Activated T-helper 17 cell treated with anti-CD3 and anti-CD28 coated beads, Interleukin-2, amount 50 U/mL, for 72 hours (primary cell): ENCODE measurements around the gene CBFA2T2. TPM values are rescaled to one million over a fixed set of nuclear protein-coding genes. Genes with fewer than 3 reads are reported as not detected.
"Not testable (repeated sequence)": the region's sequence is repeated elsewhere in the genome, so short reads cannot be mapped to it uniquely, and the experiment has no call there.

Experiments used
- ATAC-seq: fragments of 150-1000 bp; cut with Tn5 transposase; replicated peaks from 2 replicates; pipeline ENCODE4 v1.10.0; 2021; ENCODE audit warnings: mild to moderate bottlenecking, moderate library complexity
- H3K27ac Mint-ChIP-seq: one replicate; pipeline ENCODE4 v1.8.0; 2022; ENCODE audit warnings: mixed read lengths
- H3K27me3 Mint-ChIP-seq: one replicate; pipeline ENCODE4 v1.8.0; 2022; ENCODE audit warnings: mixed read lengths
- H3K36me3 Mint-ChIP-seq: one replicate; pipeline ENCODE4 v1.8.0; 2022; ENCODE audit warnings: low read depth, mild to moderate bottlenecking, mixed read lengths
- H3K4me1 Mint-ChIP-seq: one replicate; pipeline ENCODE4 v1.8.0; 2022; ENCODE audit warnings: mixed read lengths
- H3K4me3 Mint-ChIP-seq: one replicate; pipeline ENCODE4 v1.8.0; 2022; ENCODE audit warnings: mild to moderate bottlenecking, mixed read lengths
- H3K9me3 Mint-ChIP-seq: one replicate; pipeline ENCODE4 v1.8.0; 2022; ENCODE audit warnings: mixed read lengths
- total RNA-seq, 2 donors: library from RNA; stranded (reverse); gene quantifications; one replicate each; pipeline ENCODE4 v1.2.3, GENCODE V29; 2022

Gene CBFA2T2
- total RNA-seq, 2 donors from 2014 or later = 14.5 to 25.6 TPM

GRCh38 chr20:33612001-33612400 is 122.1 kb downstream of the CBFA2T2 start:
- Mint-ChIP-seq H3K4me1 (no peaks in the 10 kb centered on the region), H3K27ac (no peak overlapping the region), H3K36me3 (peaks cover 68% of the 10 kb centered on the region), H3K27me3 (no peaks in the 10 kb centered on the region), H3K4me3 (no peak overlapping the region), H3K9me3 (no peaks in the 10 kb centered on the region)
- ATAC-seq = no peak

- H3K4me1 Mint-ChIP-seq = peaks cover 10% of the 10 kb centered on the region
Measured at GRCh38 chr20:33621717-33622400, 132.0 kb downstream of the CBFA2T2 start.

GRCh38 chr20:33622705-33623365 is 132.9 kb downstream of the CBFA2T2 start:
- Mint-ChIP-seq H3K9me3 (no peaks in the 10 kb centered on the region), H3K27ac (no peak overlapping the region), H3K27me3 (no peaks in the 10 kb centered on the region), H3K4me1 (peaks cover 10% of the 10 kb centered on the region), H3K36me3 (peaks cover 85% of the 10 kb centered on the region), H3K4me3 (no peak overlapping the region)
- ATAC-seq = no peak

More at GRCh38 chr20:33621717-33622400, 132.0 kb downstream of the CBFA2T2 start:
- H3K27me3 Mint-ChIP-seq = no peaks in the 10 kb centered on the region
- no peak overlapping the region for H3K27ac Mint-ChIP-seq
- no peak overlapping the region for H3K4me3 Mint-ChIP-seq
- ATAC-seq = no peak
- H3K9me3 Mint-ChIP-seq = no peaks in the 10 kb centered on the region
- H3K36me3 Mint-ChIP-seq = peaks cover 83% of the 10 kb centered on the region

- peak overlapping the region; percentile 12 for H3K4me3 Mint-ChIP-seq
- H3K4me1 Mint-ChIP-seq = peaks cover 10% of the 10 kb centered on the region
- ATAC-seq = peak; percentile 62
- peaks cover 90% of the 10 kb centered on the region for H3K36me3 Mint-ChIP-seq
- H3K9me3 Mint-ChIP-seq = no peaks in the 10 kb centered on the region
- H3K27me3 Mint-ChIP-seq = no peaks in the 10 kb centered on the region
- peak overlapping the region; percentile 68 for H3K27ac Mint-ChIP-seq
Measured at GRCh38 chr20:33624399-33624798, 134.5 kb downstream of the CBFA2T2 start.

- ATAC-seq = no peak
- H3K36me3 Mint-ChIP-seq = peaks cover 94% of the 10 kb centered on the region
- no peak overlapping the region for H3K4me3 Mint-ChIP-seq
- H3K4me1 Mint-ChIP-seq = peaks cover 10% of the 10 kb centered on the region
- no peaks in the 10 kb centered on the region for H3K9me3 Mint-ChIP-seq
- no peaks in the 10 kb centered on the region for H3K27me3 Mint-ChIP-seq
- H3K27ac Mint-ChIP-seq = no peak overlapping the region
Measured at GRCh38 chr20:33626190-33626589, 136.3 kb downstream of the CBFA2T2 start.

GRCh38 chr20:33627577-33628216 is 137.8 kb downstream of the CBFA2T2 start:
- Mint-ChIP-seq H3K36me3 (peaks cover 96% of the 10 kb centered on the region), H3K27me3 (no peaks in the 10 kb centered on the region), H3K27ac (no peak overlapping the region), H3K4me3 (no peak overlapping the region), H3K9me3 (no peaks in the 10 kb centered on the region), H3K4me1 (peaks cover 10% of the 10 kb centered on the region)
- peak; percentile 38 for ATAC-seq

- Mint-ChIP-seq H3K4me3 (no peak overlapping the region), H3K27me3 (no peaks in the 10 kb centered on the region), H3K27ac (peak overlapping the region; percentile 31), H3K9me3 (no peaks in the 10 kb centered on the region), H3K4me1 (peaks cover 5% of the 10 kb centered on the region), H3K36me3 (peaks cover 85% of the 10 kb centered on the region)
- no peak for ATAC-seq
Measured at GRCh38 chr20:33629533-33629932, 139.6 kb downstream of the CBFA2T2 start.

- H3K4me3 Mint-ChIP-seq = no peak overlapping the region
- peaks cover 4% of the 10 kb centered on the region for H3K4me1 Mint-ChIP-seq
- peak overlapping the region; percentile 58 for H3K27ac Mint-ChIP-seq
- no peaks in the 10 kb centered on the region for H3K9me3 Mint-ChIP-seq
- H3K36me3 Mint-ChIP-seq = peaks cover 85% of the 10 kb centered on the region
- no peaks in the 10 kb centered on the region for H3K27me3 Mint-ChIP-seq
- no peak for ATAC-seq
Measured at GRCh38 chr20:33629979-33630378, 140.1 kb downstream of the CBFA2T2 start.

- Mint-ChIP-seq H3K4me1 (peaks cover 4% of the 10 kb centered on the region), H3K9me3 (no peaks in the 10 kb centered on the region), H3K27me3 (no peaks in the 10 kb centered on the region), H3K4me3 (no peak overlapping the region), H3K27ac (peak overlapping the region; percentile 58), H3K36me3 (peaks cover 85% of the 10 kb centered on the region)
- ATAC-seq = no peak
Measured at GRCh38 chr20:33630507-33630906, 140.6 kb downstream of the CBFA2T2 start.

GRCh38 chr20:33631910-33632309 is 142.0 kb downstream of the CBFA2T2 start:
- H3K4me1 Mint-ChIP-seq, H3K9me3 Mint-ChIP-seq, H3K27ac Mint-ChIP-seq, ATAC-seq, H3K27me3 Mint-ChIP-seq, H3K4me3 Mint-ChIP-seq: not testable (repeated sequence)
- peaks cover 76% of the 10 kb centered on the region for H3K36me3 Mint-ChIP-seq

GRCh38 chr20:33635341-33635740 is 145.4 kb downstream of the CBFA2T2 start:
- Mint-ChIP-seq H3K36me3 (peaks cover 76% of the 10 kb centered on the region), H3K4me3 (no peak overlapping the region), H3K27me3 (no peaks in the 10 kb centered on the region), H3K27ac (no peak overlapping the region), H3K9me3 (no peaks in the 10 kb centered on the region), H3K4me1 (peaks cover 4% of the 10 kb centered on the region)
- no peak for ATAC-seq

GRCh38 chr20:33636776-33637175 is 146.9 kb downstream of the CBFA2T2 start:
- ATAC-seq = no peak

GRCh38 chr20:33640287-33640686 is 150.4 kb downstream of the CBFA2T2 start:
- no peaks in the 10 kb centered on the region for H3K9me3 Mint-ChIP-seq
- H3K4me3 Mint-ChIP-seq = no peak overlapping the region
- no peaks in the 10 kb centered on the region for H3K27me3 Mint-ChIP-seq
- peaks cover 80% of the 10 kb centered on the region for H3K36me3 Mint-ChIP-seq
- H3K4me1 Mint-ChIP-seq = peaks cover under 1% of the 10 kb centered on the region
- ATAC-seq = no peak
- H3K27ac Mint-ChIP-seq = no peak overlapping the region

More at GRCh38 chr20:33636776-33637175, 146.9 kb downstream of the CBFA2T2 start:
- H3K4me3 Mint-ChIP-seq = no peak overlapping the region
- no peaks in the 10 kb centered on the region for H3K9me3 Mint-ChIP-seq
- H3K36me3 Mint-ChIP-seq = peaks cover 75% of the 10 kb centered on the region
- no peak overlapping the region for H3K27ac Mint-ChIP-seq
- peaks cover 4% of the 10 kb centered on the region for H3K4me1 Mint-ChIP-seq
- H3K27me3 Mint-ChIP-seq = no peaks in the 10 kb centered on the region

GRCh38 chr20:33644313-33645071 is 154.6 kb downstream of the CBFA2T2 start:
- Mint-ChIP-seq H3K9me3 (no peaks in the 10 kb centered on the region), H3K36me3 (peaks cover 58% of the 10 kb centered on the region), H3K4me1 (peaks cover 13% of the 10 kb centered on the region), H3K4me3 (no peak overlapping the region), H3K27me3 (no peaks in the 10 kb centered on the region), H3K27ac (no peak overlapping the region)
- ATAC-seq = no peak
